Panc1 (cell line): ENCODE measurements around the gene RHBG.

Experiments
- POLR2AphosphoS5 ChIP-seq: IDR thresholded peaks from 2 replicates; pipeline ENCODE4 v1.6.1; 2012; ENCODE audit warnings: mild to moderate bottlenecking, low read depth, low read length, moderate library complexity
- TF ChIP-seq, protein P1 (sequence below): fragments of 450-650 bp; IDR thresholded peaks from 2 replicates; pipeline ENCODE4 v1.5.1; 2017; ENCODE audit warnings: mild to moderate bottlenecking

GRCh38 chr1:156376146-156376545 is 7.1 kb downstream of the RHBG start:
- TF ChIP-seq, protein P1, sequence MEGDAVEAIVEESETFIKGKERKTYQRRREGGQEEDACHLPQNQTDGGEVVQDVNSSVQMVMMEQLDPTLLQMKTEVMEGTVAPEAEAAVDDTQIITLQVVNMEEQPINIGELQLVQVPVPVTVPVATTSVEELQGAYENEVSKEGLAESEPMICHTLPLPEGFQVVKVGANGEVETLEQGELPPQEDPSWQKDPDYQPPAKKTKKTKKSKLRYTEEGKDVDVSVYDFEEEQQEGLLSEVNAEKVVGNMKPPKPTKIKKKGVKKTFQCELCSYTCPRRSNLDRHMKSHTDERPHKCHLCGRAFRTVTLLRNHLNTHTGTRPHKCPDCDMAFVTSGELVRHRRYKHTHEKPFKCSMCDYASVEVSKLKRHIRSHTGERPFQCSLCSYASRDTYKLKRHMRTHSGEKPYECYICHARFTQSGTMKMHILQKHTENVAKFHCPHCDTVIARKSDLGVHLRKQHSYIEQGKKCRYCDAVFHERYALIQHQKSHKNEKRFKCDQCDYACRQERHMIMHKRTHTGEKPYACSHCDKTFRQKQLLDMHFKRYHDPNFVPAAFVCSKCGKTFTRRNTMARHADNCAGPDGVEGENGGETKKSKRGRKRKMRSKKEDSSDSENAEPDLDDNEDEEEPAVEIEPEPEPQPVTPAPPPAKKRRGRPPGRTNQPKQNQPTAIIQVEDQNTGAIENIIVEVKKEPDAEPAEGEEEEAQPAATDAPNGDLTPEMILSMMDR, result no peak
- TF ChIP-seq POLR2AphosphoS5, result no peak
